Astrocyte (in vitro differentiated cells and primary cell): ENCODE data around the gene RDH13. TPM values are rescaled to one million over a fixed set of nuclear protein-coding genes. Genes with fewer than 3 reads are reported as not detected.

Source experiments
- DNase-seq: peaks from one replicate; pipeline ENCODE4 v3.0.0-alpha.2; 2010; ENCODE audit warnings: low read depth
- FAIRE-seq: peaks from 2 replicates; lab custom pipeline; 2011; peaks lifted over from hg19 to GRCh38; lab: Jason Lieb, UNC
- H2AFZ ChIP-seq: 2 replicates; pipeline ENCODE4 v1.6.0; 2012; ENCODE audit warnings: low read depth, low read length, inconsistent platforms
- H3K27ac ChIP-seq: 2 replicates; pipeline ENCODE4 v1.5.1; 2011; ENCODE audit warnings: low read depth, low read length, inconsistent platforms
- H3K27me3 ChIP-seq: 2 replicates; pipeline ENCODE4 v1.6.0; 2011; ENCODE audit warnings: low read length, inconsistent platforms; ENCODE audit not compliant: insufficient read depth
- H3K36me3 ChIP-seq: 2 replicates; pipeline ENCODE4 v1.5.1; 2011; ENCODE audit warnings: low read length, inconsistent platforms; ENCODE audit not compliant: insufficient read depth
- H3K4me1 ChIP-seq: 2 replicates; pipeline ENCODE4 v1.5.1; 2011; ENCODE audit warnings: low read length, inconsistent platforms; ENCODE audit not compliant: insufficient read depth
- H3K4me2 ChIP-seq: 2 replicates; pipeline ENCODE4 v1.6.0; 2012; ENCODE audit warnings: low read length, inconsistent platforms
- H3K4me3 ChIP-seq: 2 replicates; pipeline ENCODE4 v1.5.1; 2011; ENCODE audit warnings: low read depth, mild to moderate bottlenecking, low read length, inconsistent platforms; ENCODE audit not compliant: insufficient read depth
- H3K79me2 ChIP-seq: 2 replicates; pipeline ENCODE4 v1.6.0; 2012; ENCODE audit warnings: mild to moderate bottlenecking, low read length, inconsistent platforms; ENCODE audit not compliant: insufficient read depth
- H3K9ac ChIP-seq: 2 replicates; pipeline ENCODE4 v1.6.0; 2012; ENCODE audit warnings: mild to moderate bottlenecking, low read length, inconsistent platforms
- H3K9me3 ChIP-seq: 2 replicates; pipeline ENCODE4 v1.5.1; 2012; ENCODE audit warnings: low read depth, mild to moderate bottlenecking, low read length, inconsistent platforms; ENCODE audit not compliant: insufficient read depth
- H4K20me1 ChIP-seq: 2 replicates; pipeline ENCODE4 v1.6.0; 2012; ENCODE audit warnings: low read length, inconsistent platforms; ENCODE audit not compliant: insufficient read depth
- H3K27ac Mint-ChIP-seq: one replicate; pipeline ENCODE4 v1.8.0; 2021; ENCODE audit warnings: mild to moderate bottlenecking, mixed read lengths; ENCODE audit not compliant: unreplicated experiment
- H3K27me3 Mint-ChIP-seq: one replicate; pipeline ENCODE4 v1.8.0; 2021; ENCODE audit warnings: low read depth, mixed read lengths; ENCODE audit not compliant: unreplicated experiment
- H3K36me3 Mint-ChIP-seq: one replicate; pipeline ENCODE4 v1.8.0; 2021; ENCODE audit warnings: low read depth, mixed read lengths; ENCODE audit not compliant: unreplicated experiment
- H3K4me1 Mint-ChIP-seq: one replicate; pipeline ENCODE4 v1.8.0; 2021; ENCODE audit warnings: low read depth, mixed read lengths; ENCODE audit not compliant: unreplicated experiment
- H3K4me3 Mint-ChIP-seq: one replicate; pipeline ENCODE4 v1.8.0; 2021; ENCODE audit warnings: mild to moderate bottlenecking, moderate library complexity, mixed read lengths; ENCODE audit not compliant: unreplicated experiment
- H3K9me3 Mint-ChIP-seq: one replicate; pipeline ENCODE4 v1.8.0; 2021; ENCODE audit warnings: mild to moderate bottlenecking, mixed read lengths; ENCODE audit not compliant: unreplicated experiment
- CTCF ChIP-seq: IDR thresholded peaks from 2 replicates; pipeline ENCODE4 v1.5.1; 2011; ENCODE audit warnings: low read depth, mild to moderate bottlenecking, inconsistent platforms, low read length, moderate library complexity; ENCODE audit not compliant: insufficient read depth
- EZH2 ChIP-seq: IDR thresholded peaks from 2 replicates; pipeline ENCODE4 v1.6.1; 2012; ENCODE audit warnings: mild to moderate bottlenecking, low read length, inconsistent platforms; ENCODE audit not compliant: insufficient read depth
- total RNA-seq: library from RNA; stranded (reverse); gene quantifications from 2 replicates; pipeline ENCODE4 v1.2.1, GENCODE V29; 2021

The RDH13 gene
- total RNA-seq, 1 donor from 2014 or later: 22.6 TPM

GRCh38 chr19:55080121-55080967 lies 17.4 kb upstream of the RDH13 start:
- H3K4me3 Mint-ChIP-seq: peak overlapping the region; percentile 74
- no peak overlapping the region for H3K27ac ChIP-seq
- peaks cover 4% of the 10 kb centered on the region for H3K36me3 Mint-ChIP-seq
- peaks cover 11% of the 10 kb centered on the region for H3K4me1 ChIP-seq
- peaks cover 2% of the 10 kb centered on the region for H3K4me1 Mint-ChIP-seq
- peaks cover 52% of the 10 kb centered on the region for H3K27me3 Mint-ChIP-seq
- H4K20me1 ChIP-seq: peaks cover under 1% of the 10 kb centered on the region
- peak overlapping the region; percentile 86 for H3K4me2 ChIP-seq
- peaks cover 4% of the 10 kb centered on the region for H3K9me3 ChIP-seq
- no peak for FAIRE-seq
- H2AFZ ChIP-seq: peak overlapping the region; percentile 72
- peak overlapping the region; percentile 48 for H3K4me3 ChIP-seq
- DNase-seq: no peak
- H3K9ac ChIP-seq: no peak overlapping the region
- H3K36me3 ChIP-seq: no peaks in the 10 kb centered on the region
- TF ChIP-seq EZH2 (no peak), CTCF (no peak)
- peaks cover 2% of the 10 kb centered on the region for H3K9me3 Mint-ChIP-seq
- H3K79me2 ChIP-seq: no peaks in the 10 kb centered on the region
- peaks cover 53% of the 10 kb centered on the region for H3K27me3 ChIP-seq
- H3K27ac Mint-ChIP-seq: no peak overlapping the region

GRCh38 chr19:55079400-55080038 lies 16.6 kb upstream of the RDH13 start:
- Histone ChIP-seq H3K4me3 (no peak overlapping the region), H3K36me3 (no peaks in the 10 kb centered on the region), H3K27ac (no peak overlapping the region), H4K20me1 (no peaks in the 10 kb centered on the region), H3K4me1 (peaks cover 11% of the 10 kb centered on the region), H2AFZ (no peak overlapping the region), H3K9me3 (peaks cover 4% of the 10 kb centered on the region), H3K79me2 (no peaks in the 10 kb centered on the region), H3K4me2 (no peak overlapping the region), H3K27me3 (peaks cover 52% of the 10 kb centered on the region), H3K9ac (no peak overlapping the region)
- H3K27ac Mint-ChIP-seq: no peak overlapping the region
- H3K36me3 Mint-ChIP-seq: peaks cover 4% of the 10 kb centered on the region
- peaks cover 2% of the 10 kb centered on the region for H3K9me3 Mint-ChIP-seq
- H3K4me1 Mint-ChIP-seq: peaks cover 2% of the 10 kb centered on the region
- TF ChIP-seq EZH2: no peak
- TF ChIP-seq CTCF: no peak
- FAIRE-seq (no peak), DNase-seq (no peak)
- peaks cover 52% of the 10 kb centered on the region for H3K27me3 Mint-ChIP-seq
- H3K4me3 Mint-ChIP-seq: peak overlapping the region; percentile 54
